Neural cell (in vitro differentiated cells): ENCODE data around the gene TBC1D8. TPM values are rescaled to one million over a fixed set of nuclear protein-coding genes. Genes with fewer than 3 reads are reported as not detected.

Source experiments
- H2AFZ ChIP-seq: fragments of 200-600, 300-800 bp; sonication (generic), shearing (Covaris generic); 2 replicates; pipeline ENCODE4 v1.6.0; 2014; ENCODE audit warnings: low read depth, mild to moderate bottlenecking, antibody characterized with exemption, low read length, moderate library complexity
- H3F3A ChIP-seq: fragments of 200-600 bp; shearing (Covaris generic); 2 replicates; pipeline ENCODE4 v1.6.1; 2016; ENCODE audit warnings: mild to moderate bottlenecking, moderate library complexity, mixed read lengths, antibody characterized with exemption, low read length; ENCODE audit not compliant: insufficient read depth, poor library complexity, severe bottlenecking
- H3K27ac ChIP-seq: fragments of 200-600, 300-800 bp; sonication (generic), shearing (Covaris generic); 2 replicates; pipeline ENCODE4 v1.5.1; 2014; ENCODE audit warnings: mild to moderate bottlenecking, low read length, moderate library complexity
- H3K27me3 ChIP-seq: fragments of 300-800, 200-600 bp; sonication (generic), shearing (Covaris generic); 2 replicates; pipeline ENCODE4 v1.6.0; 2014; ENCODE audit warnings: mild to moderate bottlenecking, low read depth, low read length, moderate library complexity; ENCODE audit not compliant: insufficient read depth
- H3K36me3 ChIP-seq: fragments of 300-800, 200-600 bp; sonication (generic), shearing (Covaris generic); 2 replicates; pipeline ENCODE4 v1.5.1; 2014; ENCODE audit warnings: mild to moderate bottlenecking, antibody characterized with exemption, low read length, moderate library complexity; ENCODE audit not compliant: insufficient read depth
- H3K4me2 ChIP-seq: fragments of 300-800, 200-600 bp; sonication (generic), shearing (Covaris generic); 2 replicates; pipeline ENCODE4 v1.6.0; 2014; ENCODE audit warnings: mild to moderate bottlenecking, low read length
- H3K4me3 ChIP-seq: fragments of 300-800, 200-600 bp; sonication (generic), shearing (Covaris generic); 2 replicates; pipeline ENCODE4 v1.5.1; 2014; ENCODE audit warnings: mild to moderate bottlenecking, low read length, moderate library complexity
- H3K79me2 ChIP-seq: fragments of 200-600 bp; shearing (Covaris generic); replicated peaks from 2 replicates; pipeline ENCODE4 v1.6.0; 2014; ENCODE audit warnings: mild to moderate bottlenecking, low read length, moderate library complexity; ENCODE audit not compliant: insufficient read depth
- H3K9ac ChIP-seq: fragments of 300-800, 200-600 bp; sonication (generic), shearing (Covaris generic); 2 replicates; pipeline ENCODE4 v1.6.1; 2016; ENCODE audit warnings: mild to moderate bottlenecking, low read length, mixed read lengths
- H3K9me2 ChIP-seq: fragments of 200-600 bp; shearing (Covaris generic); 2 replicates; pipeline ENCODE4 v1.6.1; 2016; ENCODE audit warnings: mild to moderate bottlenecking, low read length, mixed read lengths; ENCODE audit not compliant: insufficient read depth
- H3K9me3 ChIP-seq: fragments of 200-600, 300-800 bp; sonication (generic), shearing (Covaris generic); 2 replicates; pipeline ENCODE4 v1.6.1; 2016; ENCODE audit warnings: mild to moderate bottlenecking, mixed run types, low read length, moderate library complexity, mixed read lengths
- H4K20me1 ChIP-seq: fragments of 200-600 bp; shearing (Covaris generic); 2 replicates; pipeline ENCODE4 v1.6.1; 2016; ENCODE audit warnings: mild to moderate bottlenecking, mixed run types; ENCODE audit not compliant: insufficient read depth
- CTCF ChIP-seq: fragments of 450-650 bp; IDR thresholded peaks from 2 replicates; pipeline ENCODE4 v1.5.1; 2014; ENCODE audit warnings: antibody characterized with exemption, mild to moderate bottlenecking, moderate library complexity; ENCODE audit not compliant: poor library complexity, severe bottlenecking
- EP300 ChIP-seq: fragments of 450-650 bp; conservative IDR thresholded peaks from 2 replicates; pipeline ENCODE4 v1.6.1; 2014; ENCODE audit warnings: antibody characterized with exemption, mild to moderate bottlenecking, moderate library complexity; ENCODE audit not compliant: poor library complexity, severe bottlenecking
- EZH2 ChIP-seq: fragments of 200-600, 300-800 bp; shearing (Covaris generic), sonication (generic); IDR thresholded peaks from 2 replicates; pipeline ENCODE4 v1.6.1; 2014; ENCODE audit warnings: antibody characterized with exemption, low read length, borderline replicate concordance, mild to moderate bottlenecking; ENCODE audit not compliant: insufficient read depth, poor library complexity, severe bottlenecking
- MXI1 ChIP-seq: fragments of 450-650 bp; conservative IDR thresholded peaks from 2 replicates; pipeline ENCODE4 v1.6.1; 2014; ENCODE audit warnings: antibody characterized with exemption, mild to moderate bottlenecking; ENCODE audit not compliant: poor library complexity, severe bottlenecking
- POLR2AphosphoS5 ChIP-seq: IDR thresholded peaks from 2 replicates; pipeline ENCODE4 v1.6.1; 2012
- RAD21 ChIP-seq: fragments of 450-650 bp; conservative IDR thresholded peaks from 2 replicates; pipeline ENCODE4 v1.6.1; 2014; ENCODE audit warnings: antibody characterized with exemption, mild to moderate bottlenecking, moderate library complexity
- REST ChIP-seq: IDR thresholded peaks from 2 replicates; pipeline ENCODE4 v1.6.1; 2012; ENCODE audit warnings: borderline replicate concordance
- SMC3 ChIP-seq: fragments of 450-650 bp; conservative IDR thresholded peaks from 2 replicates; pipeline ENCODE4 v1.6.1; 2014; ENCODE audit warnings: antibody characterized with exemption, mild to moderate bottlenecking, moderate library complexity; ENCODE audit not compliant: poor library complexity
- TAF1 ChIP-seq: IDR thresholded peaks from 2 replicates; pipeline ENCODE4 v1.6.1; 2012; ENCODE audit warnings: low read depth
- polyA plus RNA-seq: library from polyadenylated mRNA; depleted of rRNA; stranded (reverse); fragments of >200 nt; gene quantifications from 2 replicates; pipeline ENCODE4 v1.2.3, GENCODE V29; 2014

TBC1D8 gene
- polyA plus RNA-seq, 1 donor from 2014 or later: 5.3 TPM

- Histone ChIP-seq H3K27me3 (no peaks in the 10 kb centered on the region), H3K36me3 (no peaks in the 10 kb centered on the region), H4K20me1 (no peaks in the 10 kb centered on the region), H3K4me2 (peak overlapping the region; percentile 86), H2AFZ (peak overlapping the region; percentile 79), H3K9me3 (no peaks in the 10 kb centered on the region), H3K79me2 (peaks cover 20% of the 10 kb centered on the region), H3K27ac (peak overlapping the region; percentile 81), H3K4me3 (peak overlapping the region; percentile 93), H3F3A (no peaks in the 10 kb centered on the region), H3K9ac (peak overlapping the region; percentile 85), H3K9me2 (no peaks in the 10 kb centered on the region)
- TF ChIP-seq RAD21 (no peak), MXI1 (peak; percentile 38)
Observed at GRCh38 chr2:101002562-101003277, 148.5 kb downstream of the TBC1D8 start.

- H2AFZ ChIP-seq: peak within 1 kb of the TSS; percentile 100
- H3K79me2 ChIP-seq: peaks cover 20% of the 10 kb centered on the region
- peak within 1 kb of the TSS; percentile 85 for H3K9ac ChIP-seq
- H3K9me2 ChIP-seq: no peaks in the 10 kb centered on the region
- H3K4me3 ChIP-seq: peak within 1 kb of the TSS; percentile 93
- peak within 1 kb of the TSS; percentile 81 for H3K27ac ChIP-seq
- H3K9me3 ChIP-seq: no peaks in the 10 kb centered on the region
- H3K36me3 ChIP-seq: no peaks in the 10 kb centered on the region
- peak within 1 kb of the TSS; percentile 86 for H3K4me2 ChIP-seq
- TF ChIP-seq SMC3 (peak; percentile 28), EP300 (peak; percentile 65), REST (peak; percentile 100), RAD21 (no peak), POLR2AphosphoS5 (peak; percentile 97), MXI1 (peak; percentile 79), TAF1 (peak; percentile 100), CTCF (peak; percentile 21), EZH2 (no peak)
- H4K20me1 ChIP-seq: no peaks in the 10 kb centered on the region
- no peaks in the 10 kb centered on the region for H3K27me3 ChIP-seq
- H3F3A ChIP-seq: no peaks in the 10 kb centered on the region
Observed at GRCh38 chr2:101001691-101002561, 149.3 kb downstream of the TBC1D8 start, which contains the start of gene RPL31. Gene RPL31, plus strand, starts transcription at chr2:101002289. Its CDS starts 413 bp downstream, at chr2:101002702.
